Testis (tissue), 3 donors: ENCODE results near the gene MEGF6. TPM values are rescaled to one million over a fixed set of nuclear protein-coding genes. Genes with fewer than 3 reads are reported as not detected.

ENCODE experiments used
- DNase-seq: peaks from one replicate; pipeline ENCODE4 v3.0.0-alpha.2; 2019
- H3K27ac ChIP-seq, 2 donors: fragments of 200-600 bp; sonication (generic); one replicate each; pipeline ENCODE4 v1.5.1; 2019
- H3K27me3 ChIP-seq: fragments of 200-600 bp; sonication (generic); one replicate; pipeline ENCODE4 v1.5.1; 2019
- H3K36me3 ChIP-seq: fragments of 200-600 bp; sonication (generic); one replicate; pipeline ENCODE4 v1.5.1; 2017; ENCODE audit warnings: low read depth; ENCODE audit errors: missing control alignments
- H3K4me1 ChIP-seq: fragments of 200-600 bp; sonication (generic); one replicate; pipeline ENCODE4 v1.5.1; 2019
- H3K4me3 ChIP-seq, 2 donors: fragments of 200-600 bp; sonication (generic); one replicate each; pipeline ENCODE4 v1.5.1; 2017 to 2019
- H3K9me3 ChIP-seq: fragments of 200-600 bp; sonication (generic); one replicate; pipeline ENCODE4 v1.5.1; 2017
- POLR2A ChIP-seq: fragments of 450-650 bp; IDR thresholded peaks from one replicate; pipeline ENCODE4 v1.6.1; 2017; ENCODE audit warnings: antibody characterized with exemption, mild to moderate bottlenecking, moderate library complexity
- WGBS, 2 donors: methylation state at CpG; one replicate each; pipeline ENCODE4 v1.1.5; 2018; 5-methylcytosine and 5-hydroxymethylcytosine counted together
- intact Hi-C: fragments of 100-400 bp; cut with DNase I; formaldehyde crosslinking; loops from one replicate; pipeline ENCODE4 v1.15.1; 2023; ENCODE audit warnings: low total_unique reads
- polyA plus RNA-seq: library from polyadenylated mRNA; stranded (reverse); fragments of 350-450 nt; fragmentation: Illumina TruSeq; extraction: RNeasy Lipid Tissue Mini Kit (QIAGEN cat#74804); gene quantifications from one replicate; pipeline ENCODE4 v1.2.3, GENCODE V29; 2014; ENCODE audit warnings: low read depth, low replicate concordance; ENCODE audit not compliant: insufficient read depth
- total RNA-seq, 2 donors: library from RNA; depleted of rRNA; stranded (reverse); fragments of >200 nt; gene quantifications; one replicate each; pipeline ENCODE4 v1.2.3, GENCODE V29; 2016
- TF ChIP-seq, protein P1 (sequence below), 3 experiments: fragments of 450-650 bp in 2 of 3; fragments of 200-600 bp in 1 of 3; sonication (generic) in 1 of 3; IDR thresholded peaks; one replicate each; pipeline ENCODE4 v1.5.1; 2016 to 2019; ENCODE audit warnings: antibody characterized with exemption in 3 of 3, mild to moderate bottlenecking in 2 of 3, moderate library complexity in 1 of 3

Gene MEGF6
- total and polyA plus RNA-seq, 3 donors from 2014 or later: 9.0 to 26.4 (median 16.1) TPM

GRCh38 chr1:3521426-3521825 is 89.9 kb downstream of the MEGF6 start:
- WGBS, 2 donors: 90 to 95% methylated on average over 5 to 16 of the region's 16 CpGs
- no peaks in the 10 kb centered on the region for H3K27me3 ChIP-seq
- no peak for DNase-seq
- no peaks in the 10 kb centered on the region for H3K9me3 ChIP-seq
- H3K27ac ChIP-seq: no peak overlapping the region
- TF ChIP-seq, protein P1, sequence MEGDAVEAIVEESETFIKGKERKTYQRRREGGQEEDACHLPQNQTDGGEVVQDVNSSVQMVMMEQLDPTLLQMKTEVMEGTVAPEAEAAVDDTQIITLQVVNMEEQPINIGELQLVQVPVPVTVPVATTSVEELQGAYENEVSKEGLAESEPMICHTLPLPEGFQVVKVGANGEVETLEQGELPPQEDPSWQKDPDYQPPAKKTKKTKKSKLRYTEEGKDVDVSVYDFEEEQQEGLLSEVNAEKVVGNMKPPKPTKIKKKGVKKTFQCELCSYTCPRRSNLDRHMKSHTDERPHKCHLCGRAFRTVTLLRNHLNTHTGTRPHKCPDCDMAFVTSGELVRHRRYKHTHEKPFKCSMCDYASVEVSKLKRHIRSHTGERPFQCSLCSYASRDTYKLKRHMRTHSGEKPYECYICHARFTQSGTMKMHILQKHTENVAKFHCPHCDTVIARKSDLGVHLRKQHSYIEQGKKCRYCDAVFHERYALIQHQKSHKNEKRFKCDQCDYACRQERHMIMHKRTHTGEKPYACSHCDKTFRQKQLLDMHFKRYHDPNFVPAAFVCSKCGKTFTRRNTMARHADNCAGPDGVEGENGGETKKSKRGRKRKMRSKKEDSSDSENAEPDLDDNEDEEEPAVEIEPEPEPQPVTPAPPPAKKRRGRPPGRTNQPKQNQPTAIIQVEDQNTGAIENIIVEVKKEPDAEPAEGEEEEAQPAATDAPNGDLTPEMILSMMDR (IDR thresholded peaks at IDR 0.05): no peak
- no peak for TF ChIP-seq POLR2A
- no peak overlapping the region for H3K4me3 ChIP-seq
- no peaks in the 10 kb centered on the region for H3K4me1 ChIP-seq
- no peaks in the 10 kb centered on the region for H3K36me3 ChIP-seq
- intact Hi-C loops: no loop called here

- Histone ChIP-seq H3K27ac (no peak overlapping the region), H3K4me3 (no peak overlapping the region), H3K27me3 (no peaks in the 10 kb centered on the region), H3K4me1 (no peaks in the 10 kb centered on the region), H3K9me3 (no peaks in the 10 kb centered on the region), H3K36me3 (no peaks in the 10 kb centered on the region)
- intact Hi-C loops: no loop called here
- no peak for DNase-seq
- 84 to 90% methylated on average over 7 to 24 of the region's 24 CpGs for WGBS, 2 donors
- TF ChIP-seq POLR2A: no peak
- TF ChIP-seq, protein P1 (IDR thresholded peaks at IDR 0.05): no peak
These were observed 90.6 kb downstream of the MEGF6 start for GRCh38 chr1:3520419-3521378.

DNA sequence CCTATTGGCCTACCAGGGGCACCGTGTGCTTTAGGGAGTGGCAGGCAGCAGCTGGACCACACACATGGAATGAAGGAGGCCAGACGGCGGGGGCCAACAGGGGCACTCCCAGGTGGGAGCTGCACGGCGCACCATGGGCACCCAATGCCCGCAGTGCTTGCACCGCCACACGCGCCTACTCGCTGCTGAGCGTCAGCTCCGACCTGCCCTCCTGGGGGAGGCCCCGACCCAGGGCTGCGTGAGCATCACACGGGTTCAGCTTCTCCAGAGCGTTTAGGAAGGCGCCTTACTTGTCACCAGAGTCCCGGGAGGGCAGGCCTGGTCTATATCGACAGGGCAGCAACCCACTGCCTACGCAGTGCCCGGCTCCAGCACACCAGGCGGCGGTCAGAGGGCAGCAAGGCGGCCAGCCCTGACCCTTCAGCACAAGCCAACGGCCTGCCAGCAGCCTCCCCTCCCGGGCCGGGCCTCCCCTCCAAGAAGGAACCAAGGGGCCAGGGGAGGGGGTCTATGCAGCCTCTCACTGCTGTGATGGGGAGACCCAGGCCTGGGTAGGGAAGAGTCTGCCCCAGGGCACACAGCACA is 91.9 kb downstream of the MEGF6 start:
- WGBS, 2 donors: 94% methylated on average over 27 of the region's 27 CpGs; no CpG with 5 or more reads in 1 of the 2 donors
- Histone ChIP-seq H3K9me3 (no peaks in the 10 kb centered on the region), H3K4me3 (no peak overlapping the region), H3K36me3 (no peaks in the 10 kb centered on the region), H3K27me3 (no peaks in the 10 kb centered on the region), H3K27ac (no peak overlapping the region), H3K4me1 (no peaks in the 10 kb centered on the region)
- intact Hi-C loops: no loop called here
- DNase-seq: no peak
- TF ChIP-seq, protein P1 (IDR thresholded peaks at IDR 0.05): no peak
- no peak for TF ChIP-seq POLR2A

GRCh38 chr1:3518756-3519155 is 92.6 kb downstream of the MEGF6 start:
- no peaks in the 10 kb centered on the region for H3K27me3 ChIP-seq
- no peak for TF ChIP-seq POLR2A
- TF ChIP-seq, protein P1 (IDR thresholded peaks at IDR 0.05): no peak
- H3K9me3 ChIP-seq: no peaks in the 10 kb centered on the region
- no peak overlapping the region for H3K27ac ChIP-seq
- H3K4me3 ChIP-seq: no peak overlapping the region
- 95% methylated on average over 3 to 8 of the region's 8 CpGs for WGBS, 2 donors
- intact Hi-C loops: no loop called here
- H3K4me1 ChIP-seq: no peaks in the 10 kb centered on the region
- no peaks in the 10 kb centered on the region for H3K36me3 ChIP-seq
- DNase-seq: no peak
